Mesenteric fat pad (tissue), 1 donor: ENCODE data around the gene DNM2. TPM values are rescaled to one million over a fixed set of nuclear protein-coding genes. Genes with fewer than 3 reads are reported as not detected.
A peak's percentile ranks its signal among the peaks of the same experiment; 100 is the strongest.
"Not testable (repeated sequence)": the region's sequence is repeated elsewhere in the genome, so short reads cannot be mapped to it uniquely, and the experiment has no call there.

Experiments used
- DNase-seq: peaks from one replicate; pipeline ENCODE4 v3.0.0-alpha.2; 2020; ENCODE audit warnings: low spot score
- long read RNA-seq: library from polyadenylated mRNA; unstranded; transcript quantifications from one replicate; pipeline ENCODE4 v2.0.0, GENCODE V29; 2020
- total RNA-seq: library from RNA; stranded (reverse); fragmentation: NEBNext Ultra II Directional; extraction: Animal tissue kit (Norgen Biotek cat#: 25700); gene quantifications from one replicate; pipeline ENCODE4 v1.2.1, GENCODE V29; 2021
- donor health status: DM: yes; HTN: yes; CAD: no.

DNM2 gene
- 134 TPM for total RNA-seq
- long read RNA-seq, full-length matches to known transcripts = 11 of 96 reads
- long read RNA-seq, partial matches to known transcripts = 39 of 96 reads
- long read RNA-seq, other reads (novel, unspliced or antisense) = 46 of 96 reads

DNA sequence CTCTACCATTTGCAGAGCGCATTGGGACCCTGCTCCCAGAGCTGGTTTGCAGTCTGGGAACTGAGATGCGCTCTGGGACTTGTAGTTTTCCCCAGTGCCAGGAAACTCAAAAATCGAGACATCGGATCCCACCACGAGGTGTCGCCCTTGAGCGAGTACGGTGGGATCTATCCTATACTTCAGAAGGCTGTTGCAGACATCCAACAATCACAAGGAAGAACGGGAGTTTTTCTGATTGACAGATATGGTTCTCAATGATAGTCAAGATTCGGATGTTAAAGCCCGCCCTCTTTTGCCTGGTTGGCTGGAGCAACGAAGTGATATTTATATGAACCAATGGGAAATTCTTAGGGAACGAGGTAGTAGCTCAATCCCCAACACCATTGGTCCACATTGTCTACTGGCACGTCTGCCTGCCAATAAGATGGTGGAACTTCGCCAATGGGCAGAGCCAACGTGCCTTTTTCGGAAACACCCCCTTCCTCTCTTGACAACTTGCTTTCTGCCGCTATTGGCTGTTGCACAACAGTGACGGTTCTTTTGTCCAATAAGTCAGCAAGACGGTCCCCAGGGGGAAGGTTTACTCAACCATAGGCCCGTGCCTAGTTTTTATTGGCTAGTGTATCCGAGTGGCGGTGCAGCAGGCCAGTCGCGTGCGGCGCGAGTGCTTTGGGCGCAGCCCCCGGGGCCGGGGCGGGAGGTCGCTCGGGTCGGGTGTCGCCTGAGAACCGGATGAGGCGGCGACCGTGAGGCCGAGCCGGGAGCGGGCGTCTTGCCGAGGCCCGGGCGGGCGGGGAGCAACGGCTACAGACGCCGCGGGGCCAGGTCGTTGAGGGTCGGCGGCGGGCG is at the start of gene DNM2:
TSS of gene DNM2 (plus strand) at position 724 of the 849 bp plus-strand sequence. CDS start 164 bp downstream, outside the sequence.
- peak; percentile 99 for DNase-seq

DNA sequence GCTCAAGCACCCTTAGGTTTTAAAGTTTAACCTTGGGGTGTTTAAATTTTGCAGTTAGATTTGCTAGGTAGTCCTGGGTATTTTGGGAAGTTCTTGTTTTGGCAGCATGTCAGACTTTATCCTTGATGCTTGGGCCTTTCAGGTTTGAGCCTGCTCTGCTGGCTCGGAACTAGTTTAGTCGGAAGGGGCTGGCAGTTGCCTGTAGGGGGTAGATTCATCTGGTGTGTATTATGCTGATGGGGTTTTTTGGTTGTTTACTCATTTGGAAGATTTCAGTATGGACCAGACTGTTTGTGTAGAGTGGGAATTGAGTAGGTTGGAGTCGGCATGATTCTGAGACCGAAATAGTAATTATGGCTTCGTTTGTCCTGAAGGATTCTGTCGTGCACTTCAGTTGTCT is 48.6 kb upstream of the DNM2 start:
- DNase-seq = no peak

- no peak for DNase-seq
These were observed 47.7 kb upstream of the DNM2 start for GRCh38 chr19:10670182-10670581.

DNA sequence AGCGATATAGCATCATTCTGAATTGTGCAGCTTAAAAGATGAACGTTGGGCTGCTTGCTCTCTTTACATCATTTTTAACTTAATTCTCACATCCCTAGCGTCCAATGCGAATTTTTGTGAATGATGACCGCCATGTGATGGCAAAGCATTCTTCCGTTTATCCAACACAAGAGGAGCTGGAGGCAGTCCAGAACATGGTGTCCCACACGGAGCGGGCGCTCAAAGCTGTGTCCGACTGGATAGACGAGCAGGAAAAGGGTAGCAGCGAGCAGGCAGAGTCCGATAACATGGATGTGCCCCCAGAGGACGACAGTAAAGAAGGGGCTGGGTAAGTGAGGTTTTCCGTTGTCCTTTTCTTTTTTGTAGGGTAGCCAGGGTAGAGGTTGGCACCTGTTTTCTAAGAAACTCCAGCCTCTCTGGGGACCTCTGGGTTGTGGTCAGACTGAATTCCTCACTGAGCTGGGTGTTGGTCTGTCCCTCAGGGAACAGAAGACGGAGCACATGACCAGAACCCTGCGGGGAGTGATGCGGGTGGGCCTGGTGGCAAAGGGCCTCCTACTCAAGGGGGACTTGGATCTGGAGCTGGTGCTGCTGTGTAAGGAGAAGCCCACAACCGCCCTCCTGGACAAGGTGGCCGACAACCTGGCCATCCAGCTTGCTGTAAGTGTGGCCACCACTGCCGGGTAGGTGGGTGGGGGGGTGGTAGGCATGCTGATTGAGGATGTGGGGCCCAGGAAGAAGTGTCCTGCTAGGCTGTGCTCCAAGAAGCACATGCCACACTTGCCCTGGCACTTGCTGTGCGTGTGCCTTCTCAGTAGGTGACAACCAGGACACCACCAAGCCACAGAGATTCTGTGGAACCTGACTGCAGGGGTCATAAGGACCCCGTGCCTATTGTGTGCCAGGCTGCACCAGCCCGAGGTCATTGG is 46.7 kb upstream of the DNM2 start:
- DNase-seq = no peak

- DNase-seq = not testable (repeated sequence)
These were observed 46.0 kb upstream of the DNM2 start for GRCh38 chr19:10671922-10672321.

DNA sequence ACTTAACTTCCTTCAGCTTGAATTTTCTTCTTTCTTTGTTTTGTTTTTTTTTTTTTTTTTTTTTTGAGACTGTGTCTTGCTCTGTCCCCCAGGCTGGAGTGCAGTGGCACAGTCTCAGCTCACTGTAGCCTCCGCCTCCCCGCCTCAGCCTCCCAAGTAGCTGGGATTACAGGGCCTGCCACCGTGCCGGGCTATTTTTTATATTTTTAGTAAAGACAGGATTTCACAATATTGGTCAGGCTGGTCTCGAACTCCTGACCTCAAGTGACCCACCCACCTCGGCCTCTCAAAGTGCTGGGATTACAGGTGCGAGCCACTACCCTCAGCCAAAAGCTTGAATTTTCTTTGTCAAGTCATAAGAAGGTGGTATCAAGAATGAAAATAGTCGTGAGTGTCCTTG is 42.7 kb upstream of the DNM2 start:
- not testable (repeated sequence) for DNase-seq

DNA sequence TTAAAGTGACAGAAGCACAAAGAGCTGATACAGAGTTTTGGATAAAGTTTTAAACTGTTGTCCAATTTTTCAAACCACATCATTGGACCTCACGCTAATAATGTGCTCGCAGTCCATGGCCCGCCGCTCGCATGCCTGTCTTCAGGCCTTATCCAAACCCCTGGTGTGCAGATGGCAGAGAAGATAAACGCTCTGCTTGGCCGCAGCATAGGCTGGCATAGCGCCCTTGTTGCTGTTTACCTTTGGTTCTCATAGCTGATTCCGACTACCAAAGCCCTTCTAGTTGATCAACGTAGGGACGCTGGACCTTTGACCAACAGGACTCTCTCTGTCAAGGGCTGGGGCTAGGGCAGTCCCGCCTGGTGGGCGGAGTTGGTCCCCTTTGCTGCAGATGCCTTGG is 40.1 kb upstream of the DNM2 start:
- DNase-seq = no peak

DNA sequence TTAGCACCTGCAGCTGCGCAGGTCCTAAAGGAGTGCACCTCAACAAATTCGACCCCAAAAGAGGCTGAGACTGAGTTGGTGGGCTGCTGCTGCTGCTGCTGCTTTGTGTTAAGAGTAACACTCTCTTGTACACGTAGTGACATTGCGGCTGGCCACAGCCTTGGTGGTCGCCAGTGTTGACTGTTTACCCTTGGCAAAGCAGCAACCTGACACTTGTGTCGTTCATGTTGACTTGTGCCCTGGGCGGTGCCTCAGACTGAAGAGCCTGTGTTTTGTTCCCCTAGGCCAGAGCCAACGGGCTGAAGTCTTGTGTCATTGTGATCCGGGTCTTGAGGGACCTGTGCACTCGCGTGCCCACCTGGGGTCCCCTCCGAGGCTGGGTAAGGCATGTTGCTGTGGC is 39.1 kb upstream of the DNM2 start:
- DNase-seq = no peak

DNA sequence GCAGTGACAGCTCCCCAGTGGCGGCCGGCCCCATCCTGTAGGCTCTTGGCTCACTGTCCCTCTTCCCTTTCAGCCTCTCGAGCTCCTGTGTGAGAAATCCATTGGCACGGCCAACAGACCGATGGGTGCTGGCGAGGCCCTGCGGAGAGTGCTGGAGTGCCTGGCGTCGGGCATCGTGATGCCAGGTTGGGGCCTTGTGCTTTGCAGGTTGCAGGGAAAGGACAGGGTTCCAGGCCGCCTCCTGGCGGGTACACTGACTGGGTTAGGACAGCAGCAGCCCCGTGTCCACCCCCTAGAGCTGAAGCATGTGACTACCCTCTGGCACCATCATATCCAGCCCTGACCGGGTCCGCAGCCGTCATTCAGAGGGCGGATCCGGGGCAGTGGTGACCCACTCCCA is 38.1 kb upstream of the DNM2 start:
- DNase-seq = no peak

DNA sequence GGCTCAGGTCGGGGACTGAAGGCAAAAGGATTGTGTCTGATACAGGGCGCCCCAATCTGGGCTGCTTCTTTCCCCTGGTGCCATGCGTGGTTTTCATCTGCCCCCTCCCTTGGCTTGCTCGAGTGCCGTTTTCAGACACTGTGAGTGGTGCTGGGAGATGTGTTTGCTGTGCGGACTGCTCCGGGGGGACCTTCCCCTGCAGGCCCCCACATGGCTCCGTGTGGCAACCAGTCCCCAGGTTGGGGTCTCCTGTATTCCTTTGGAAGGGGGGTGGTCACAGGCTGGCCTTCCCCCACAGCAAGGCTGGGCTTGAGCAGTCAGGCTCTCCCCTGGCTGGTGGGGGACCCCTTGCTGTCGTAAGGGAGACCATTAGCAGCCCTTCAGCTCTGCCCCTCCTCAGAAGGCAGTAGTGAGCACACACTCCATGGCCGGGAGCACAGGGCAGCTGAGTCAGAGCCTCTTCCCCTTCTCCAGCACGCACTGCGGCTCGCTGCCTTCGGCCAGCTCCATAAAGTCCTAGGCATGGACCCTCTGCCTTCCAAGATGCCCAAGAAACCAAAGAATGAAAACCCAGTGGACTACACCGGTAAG is 37.2 kb upstream of the DNM2 start:
- DNase-seq = no peak

- DNase-seq = no peak
These were observed 36.2 kb upstream of the DNM2 start for GRCh38 chr19:10681658-10682057.

DNA sequence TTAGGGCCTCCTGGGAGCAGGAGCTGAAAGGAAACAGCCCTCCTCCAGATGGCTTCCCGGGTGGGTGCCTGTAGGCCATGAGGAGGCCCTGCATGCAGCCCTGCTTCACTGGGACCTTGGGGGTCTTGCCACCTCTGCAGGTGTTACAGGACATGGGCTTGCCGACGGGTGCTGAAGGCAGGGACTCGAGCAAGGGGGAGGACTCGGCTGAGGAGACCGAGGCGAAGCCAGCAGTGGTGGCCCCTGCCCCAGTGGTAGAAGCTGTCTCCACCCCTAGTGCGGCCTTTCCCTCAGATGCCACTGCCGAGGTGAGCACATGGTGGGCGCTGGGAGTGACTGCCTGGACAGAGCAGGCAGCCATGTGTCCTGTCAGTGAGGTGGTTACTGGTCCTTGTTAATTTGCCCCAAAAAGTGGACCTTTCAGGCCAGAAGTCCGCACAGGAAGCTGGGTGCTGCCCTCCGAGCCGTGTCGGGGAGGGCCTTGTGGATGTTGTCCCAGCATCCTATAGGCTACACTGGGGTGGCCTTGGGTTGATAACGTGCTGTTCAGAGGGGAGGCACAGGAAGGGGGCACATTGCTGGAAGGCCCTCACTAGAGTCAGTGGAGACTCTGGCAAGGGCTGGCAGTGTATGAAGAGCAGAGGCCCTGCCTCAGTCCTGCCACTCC is 35.3 kb upstream of the DNM2 start:
- no peak for DNase-seq

DNA sequence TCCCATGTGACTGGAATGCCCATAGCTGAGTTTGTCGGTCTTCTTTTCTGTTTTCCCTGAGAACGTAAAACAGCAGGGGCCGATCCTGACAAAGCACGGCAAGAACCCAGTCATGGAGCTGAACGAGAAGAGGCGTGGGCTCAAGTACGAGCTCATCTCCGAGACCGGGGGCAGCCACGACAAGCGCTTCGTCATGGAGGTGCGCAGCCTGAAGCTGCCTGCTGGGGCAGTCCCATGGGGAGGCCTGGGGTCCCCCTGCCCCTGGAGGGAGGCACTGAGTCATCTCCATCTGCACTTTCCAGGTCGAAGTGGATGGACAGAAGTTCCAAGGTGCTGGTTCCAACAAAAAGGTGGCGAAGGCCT is 34.8 kb upstream of the DNM2 start:
- DNase-seq = no peak

- no peak for DNase-seq
These were observed 34.3 kb upstream of the DNM2 start for GRCh38 chr19:10683582-10683981.

- no peak for DNase-seq
These were observed 32.7 kb upstream of the DNM2 start for GRCh38 chr19:10685210-10685609.

DNA sequence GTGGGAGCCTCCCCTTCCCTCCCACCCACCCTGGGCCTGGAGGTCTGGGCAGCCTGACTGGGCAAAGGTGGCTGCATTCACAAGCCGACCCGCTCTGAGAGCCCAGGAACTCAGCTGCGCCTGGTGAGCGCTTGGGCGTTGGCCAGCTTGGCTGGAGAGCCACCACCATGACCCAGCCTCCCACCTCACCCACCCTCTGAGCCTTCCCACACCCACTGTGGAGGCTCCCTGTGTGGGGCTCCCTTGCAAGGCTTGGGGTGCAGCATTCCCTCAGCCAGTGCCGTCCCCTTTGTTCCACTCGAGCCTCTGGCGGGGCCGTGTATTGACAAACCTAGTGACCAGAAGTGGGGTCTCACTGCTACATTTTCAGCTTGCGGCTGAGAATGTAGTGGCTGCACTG is 31.7 kb upstream of the DNM2 start:
- no peak for DNase-seq

DNA sequence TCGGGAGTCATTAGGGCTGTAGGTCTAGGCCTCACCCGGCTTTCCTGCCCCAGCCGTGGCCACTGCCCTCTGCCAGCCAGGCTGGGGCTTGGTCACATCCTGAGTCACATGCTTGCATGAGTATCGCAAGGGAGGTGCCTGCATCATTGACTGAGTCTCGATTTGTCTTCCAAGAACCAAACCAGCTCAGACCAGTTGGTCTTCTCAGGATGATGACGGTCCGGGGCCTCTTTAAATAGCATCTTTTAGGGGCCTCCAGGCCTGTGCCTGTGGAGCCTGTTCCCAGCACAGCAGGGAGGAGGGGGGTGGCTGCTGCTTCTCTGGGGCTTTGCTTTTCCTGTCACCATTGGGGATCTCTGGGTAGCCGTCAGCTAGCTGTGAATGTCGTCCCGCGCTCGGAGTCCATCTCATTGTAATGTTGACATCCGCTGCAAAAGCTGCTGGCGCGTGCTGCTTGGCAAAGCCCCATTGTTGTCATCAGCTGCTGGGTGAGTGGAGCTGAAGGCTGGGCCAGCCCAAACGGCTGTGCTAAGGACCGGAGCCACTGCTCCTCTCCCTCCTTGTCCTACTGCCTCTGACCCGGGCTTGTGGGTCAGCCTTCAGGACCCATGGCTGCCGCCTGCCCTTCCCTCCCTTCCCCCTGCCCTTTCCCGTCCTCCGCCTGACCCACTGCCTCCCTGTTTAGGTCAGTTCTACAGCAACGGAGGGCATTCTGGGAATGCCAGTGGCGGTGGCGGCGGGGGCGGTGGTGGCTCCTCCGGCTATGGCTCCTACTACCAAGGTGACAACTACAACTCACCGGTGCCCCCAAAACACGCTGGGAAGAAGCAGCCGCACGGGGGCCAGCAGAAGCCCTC is 31.0 kb upstream of the DNM2 start:
- no peak for DNase-seq

GRCh38 chr19:10687518-10688288 is 30.2 kb upstream of the DNM2 start:
- no peak for DNase-seq

DNA sequence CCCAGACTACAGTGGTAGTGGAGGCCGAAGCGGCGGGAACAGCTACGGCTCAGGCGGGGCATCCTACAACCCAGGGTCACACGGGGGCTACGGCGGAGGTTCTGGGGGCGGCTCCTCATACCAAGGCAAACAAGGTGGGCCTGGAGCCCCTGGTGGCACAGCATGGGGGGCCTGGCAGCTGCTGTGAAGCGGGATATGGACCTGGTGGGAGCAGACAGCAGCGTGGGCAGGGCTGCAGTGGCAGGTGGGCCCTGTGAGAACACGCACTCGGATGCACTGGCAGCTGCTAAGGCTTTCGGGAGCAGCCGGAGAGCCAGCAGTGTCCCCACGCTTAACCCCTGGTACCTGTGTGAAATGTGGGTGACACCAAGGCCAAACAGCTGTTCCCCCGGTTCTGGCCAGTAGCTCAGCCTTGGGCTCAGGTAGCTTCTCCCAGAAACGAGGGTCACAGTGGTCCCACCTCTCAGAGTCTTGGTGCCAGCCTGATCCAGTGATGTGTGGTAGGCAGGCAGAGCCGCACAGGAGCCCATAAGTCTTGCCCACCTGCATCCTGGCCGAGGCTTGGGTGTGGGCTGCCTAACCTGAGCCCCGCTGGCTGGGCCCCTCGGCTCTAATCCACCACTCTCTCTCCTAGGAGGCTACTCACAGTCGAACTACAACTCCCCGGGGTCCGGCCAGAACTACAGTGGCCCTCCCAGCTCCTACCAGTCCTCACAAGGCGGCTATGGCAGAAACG is 29.2 kb upstream of the DNM2 start:
- no peak for DNase-seq
